Panc1 (cell line): ENCODE measurements around the gene FSTL1. TPM values are rescaled to one million over a fixed set of nuclear protein-coding genes. Genes with fewer than 3 reads are reported as not detected.

Experiments used
- ATAC-seq: fragments of 200-7000 bp; cut with Tn5 transposase; 2 replicates; pipeline ENCODE4 v1.9.1; 2020; ENCODE audit warnings: mild to moderate bottlenecking, moderate library complexity
- BruUV-seq: library from RNA; stranded (reverse); fragments of 400-500 nt; replicated peaks from 2 replicates; lab custom pipeline; 2021; lab: Mats Ljungman, UMichigan
- CTCF ChIA-PET: fragments of 300-600 bp; sonication (Branson Sonifier 250); formaldehyde crosslinking; loops from one replicate; lab custom pipeline; 2022; ENCODE audit warnings: antibody characterized with exemption; lab: Charles Lee
- POLR2A ChIA-PET: fragments of 300-600 bp; sonication (Branson Sonifier 250); formaldehyde crosslinking; loops from one replicate; lab custom pipeline; 2022; ENCODE audit warnings: antibody characterized with exemption; lab: Charles Lee
- DNase-seq: peaks from one replicate; pipeline ENCODE4 v3.0.0-alpha.2; 2010; ENCODE audit warnings: low read depth, low spot score
- H3K27ac ChIP-seq: 2 replicates; pipeline ENCODE4 v1.5.1; 2011; ENCODE audit warnings: mild to moderate bottlenecking, low read length, inconsistent platforms
- H3K27me3 ChIP-seq: fragments of 200-500 bp; sonication (Bioruptor generic); 2 replicates; pipeline ENCODE4 v1.6.0; 2014; ENCODE audit warnings: low read length, inconsistent platforms; ENCODE audit not compliant: control insufficient read depth, insufficient read depth
- H3K36me3 ChIP-seq: fragments of 200-500 bp; sonication (Bioruptor generic); 2 replicates; pipeline ENCODE4 v1.5.1; 2014; ENCODE audit warnings: inconsistent platforms, mild to moderate bottlenecking, low read length, moderate library complexity; ENCODE audit not compliant: control insufficient read depth, insufficient read depth
- H3K4me1 ChIP-seq: 2 replicates; pipeline ENCODE4 v1.5.1; 2011; ENCODE audit warnings: inconsistent platforms, mild to moderate bottlenecking, low read length, moderate library complexity; ENCODE audit not compliant: control insufficient read depth, insufficient read depth
- H3K4me3 ChIP-seq, 2 experiments: 2 replicates each; pipeline ENCODE4 v1.5.1; 2011 to 2012; ENCODE audit warnings: low read depth in 2 of 2, low read length in 2 of 2, mild to moderate bottlenecking in 2 of 2, inconsistent platforms in 1 of 2, moderate library complexity in 1 of 2
- H3K9me3 ChIP-seq: fragments of 200-500 bp; sonication (Bioruptor generic); 2 replicates; pipeline ENCODE4 v1.5.1; 2014; ENCODE audit warnings: low read depth, mild to moderate bottlenecking, inconsistent platforms, low read length, moderate library complexity; ENCODE audit not compliant: control insufficient read depth, insufficient read depth
- CTCF ChIP-seq: fragments of 450-650 bp; IDR thresholded peaks from 2 replicates; pipeline ENCODE4 v1.5.1; 2017; ENCODE audit warnings: mild to moderate bottlenecking
- POLR2AphosphoS5 ChIP-seq: IDR thresholded peaks from 2 replicates; pipeline ENCODE4 v1.6.1; 2012; ENCODE audit warnings: mild to moderate bottlenecking, low read depth, low read length, moderate library complexity
- SIN3A ChIP-seq: IDR thresholded peaks from 2 replicates; pipeline ENCODE4 v1.6.1; 2012; ENCODE audit warnings: low read depth, mild to moderate bottlenecking, low read length, moderate library complexity, borderline replicate concordance; ENCODE audit not compliant: insufficient read depth
- TCF7L2 ChIP-seq: IDR thresholded peaks from 2 replicates; pipeline ENCODE4 v1.6.1; 2011; ENCODE audit warnings: mild to moderate bottlenecking, low read depth, low read length, inconsistent platforms
- in situ Hi-C: cut with HindIII; loops from 2 replicates; pipeline ENCODE4 v1.10.0; 2016; ENCODE audit warnings: low sequenced_read_pairs, low pct_unique_long_range_greater_than_20kb
- intact Hi-C: fragments of 100-400 bp; cut with micrococcal nuclease; formaldehyde crosslinking; loops from one replicate; pipeline ENCODE4 v1.10.0; 2022; ENCODE audit not compliant: unreplicated experiment
- total RNA-seq: library from RNA; stranded (reverse); gene quantifications from one replicate; pipeline ENCODE4 v1.2.1, GENCODE V29; 2021; ENCODE audit not compliant: unreplicated experiment
- TF ChIP-seq, protein P1 (sequence below), 2 experiments: IDR thresholded peaks; 2 replicates each; pipeline ENCODE4 v1.6.1; 2011 to 2012; ENCODE audit warnings: low read depth in 2 of 2, control low read depth in 1 of 2, low read length in 1 of 2, mild to moderate bottlenecking in 1 of 2, moderate library complexity in 1 of 2; ENCODE audit not compliant: insufficient read depth in 1 of 2

FSTL1 gene
- total RNA-seq, 1 experiment from 2014 or later, result 9.2 TPM

DNA sequence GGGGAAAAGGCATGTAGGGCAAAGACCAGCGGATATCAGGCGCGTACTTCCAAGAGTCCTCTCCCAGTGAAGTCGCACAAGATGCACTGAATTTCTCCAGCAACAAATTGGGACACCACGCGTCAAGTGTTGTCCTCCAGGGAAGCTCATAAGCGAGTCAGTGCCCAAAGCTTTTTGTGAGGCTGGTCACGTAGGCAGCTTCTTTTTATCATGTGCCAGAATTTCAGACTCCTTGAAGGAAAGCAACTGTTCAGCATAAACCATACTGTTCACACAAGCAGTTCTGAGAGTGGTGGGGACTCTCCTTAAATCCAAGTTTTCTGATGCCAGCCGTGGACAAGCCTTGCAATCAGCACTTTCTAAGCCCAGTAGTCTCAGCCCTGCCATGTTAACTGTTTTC lies 10.1 kb upstream of the FSTL1 start:
- intact Hi-C loops (no loop called here), in situ Hi-C loops (no loop called here)
- DNase-seq (no peak), ATAC-seq (no peak)
- Histone ChIP-seq H3K27me3 (peaks cover 8% of the 10 kb centered on the region), H3K4me1 (no peaks in the 10 kb centered on the region), H3K27ac (no peak overlapping the region), H3K9me3 (no peaks in the 10 kb centered on the region), H3K36me3 (no peaks in the 10 kb centered on the region), H3K4me3 (no peak overlapping the region)
- CTCF ChIA-PET, result no interaction called here
- POLR2A ChIA-PET, result no interaction called here
- TF ChIP-seq, protein P1, sequence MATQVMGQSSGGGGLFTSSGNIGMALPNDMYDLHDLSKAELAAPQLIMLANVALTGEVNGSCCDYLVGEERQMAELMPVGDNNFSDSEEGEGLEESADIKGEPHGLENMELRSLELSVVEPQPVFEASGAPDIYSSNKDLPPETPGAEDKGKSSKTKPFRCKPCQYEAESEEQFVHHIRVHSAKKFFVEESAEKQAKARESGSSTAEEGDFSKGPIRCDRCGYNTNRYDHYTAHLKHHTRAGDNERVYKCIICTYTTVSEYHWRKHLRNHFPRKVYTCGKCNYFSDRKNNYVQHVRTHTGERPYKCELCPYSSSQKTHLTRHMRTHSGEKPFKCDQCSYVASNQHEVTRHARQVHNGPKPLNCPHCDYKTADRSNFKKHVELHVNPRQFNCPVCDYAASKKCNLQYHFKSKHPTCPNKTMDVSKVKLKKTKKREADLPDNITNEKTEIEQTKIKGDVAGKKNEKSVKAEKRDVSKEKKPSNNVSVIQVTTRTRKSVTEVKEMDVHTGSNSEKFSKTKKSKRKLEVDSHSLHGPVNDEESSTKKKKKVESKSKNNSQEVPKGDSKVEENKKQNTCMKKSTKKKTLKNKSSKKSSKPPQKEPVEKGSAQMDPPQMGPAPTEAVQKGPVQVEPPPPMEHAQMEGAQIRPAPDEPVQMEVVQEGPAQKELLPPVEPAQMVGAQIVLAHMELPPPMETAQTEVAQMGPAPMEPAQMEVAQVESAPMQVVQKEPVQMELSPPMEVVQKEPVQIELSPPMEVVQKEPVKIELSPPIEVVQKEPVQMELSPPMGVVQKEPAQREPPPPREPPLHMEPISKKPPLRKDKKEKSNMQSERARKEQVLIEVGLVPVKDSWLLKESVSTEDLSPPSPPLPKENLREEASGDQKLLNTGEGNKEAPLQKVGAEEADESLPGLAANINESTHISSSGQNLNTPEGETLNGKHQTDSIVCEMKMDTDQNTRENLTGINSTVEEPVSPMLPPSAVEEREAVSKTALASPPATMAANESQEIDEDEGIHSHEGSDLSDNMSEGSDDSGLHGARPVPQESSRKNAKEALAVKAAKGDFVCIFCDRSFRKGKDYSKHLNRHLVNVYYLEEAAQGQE (IDR thresholded peaks at IDR 0.05; ENCODE audit: insufficient read depth in 1 of 2, low read depth in 2 of 2, low read length in 1 of 2), result no peak
- TF ChIP-seq TCF7L2, result no peak
- no peak for TF ChIP-seq CTCF
- TF ChIP-seq POLR2AphosphoS5, result no peak
- no peak for TF ChIP-seq SIN3A
- no TSS peak for BruUV-seq

DNA sequence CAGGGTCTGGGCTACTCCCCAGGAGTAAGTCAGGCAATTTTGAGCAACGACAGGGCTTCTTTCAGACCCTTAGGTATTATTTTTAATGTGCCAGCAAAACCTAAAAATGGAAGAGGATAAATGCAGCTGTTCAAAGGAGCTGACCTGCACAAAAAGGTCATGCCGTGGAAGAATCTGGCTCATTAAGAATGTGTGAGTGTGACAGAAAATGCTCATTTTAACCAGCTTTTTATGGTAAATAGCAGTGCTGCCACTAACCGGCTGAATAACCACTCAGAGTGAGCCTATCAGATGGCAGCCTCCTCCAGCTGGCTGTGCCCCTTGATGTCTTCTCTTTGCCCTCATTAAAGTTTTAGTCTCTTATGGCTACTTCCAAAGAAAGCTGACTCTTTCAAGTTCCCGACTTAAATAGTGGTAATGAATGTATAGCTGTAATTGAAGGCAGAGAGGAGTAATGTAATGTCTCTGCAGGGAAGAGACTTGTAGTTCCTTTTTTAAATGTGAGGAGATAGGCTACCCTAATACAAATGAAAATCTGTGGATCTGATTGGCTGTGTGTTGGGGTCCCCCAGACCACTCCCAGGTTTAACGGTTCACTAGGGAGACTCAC lies 9.5 kb upstream of the FSTL1 start:
- no peaks in the 10 kb centered on the region for H3K9me3 ChIP-seq
- in situ Hi-C loops, result no loop called here
- H3K27me3 ChIP-seq, result peaks cover 8% of the 10 kb centered on the region
- ChIA-PET CTCF (interaction anchor here (0.6 kb wide), 1 partner anchor 540 kb away, joined by 3 read pairs; no protein-coding TSS in a partner anchor), POLR2A (no interaction called here)
- no TSS peak for BruUV-seq
- intact Hi-C loops, result no loop called here
- H3K4me3 ChIP-seq, result no peak overlapping the region
- DNase-seq, result no peak
- no peaks in the 10 kb centered on the region for H3K36me3 ChIP-seq
- no peaks in the 10 kb centered on the region for H3K4me1 ChIP-seq
- no peak overlapping the region for H3K27ac ChIP-seq
- TF ChIP-seq TCF7L2, result no peak
- TF ChIP-seq, protein P1 (IDR thresholded peaks at IDR 0.05; ENCODE audit: insufficient read depth in 1 of 2, low read depth in 2 of 2, low read length in 1 of 2), result no peak
- ATAC-seq, result no peak
